Measurements from ENCODE around the gene DIAPH2. TPM values are rescaled to one million over a fixed set of nuclear protein-coding genes. Genes with fewer than 3 reads are reported as not detected.

DIAPH2 gene
- total RNA-seq, 1 experiment from 2014 or later, result 0.89 TPM

DNA sequence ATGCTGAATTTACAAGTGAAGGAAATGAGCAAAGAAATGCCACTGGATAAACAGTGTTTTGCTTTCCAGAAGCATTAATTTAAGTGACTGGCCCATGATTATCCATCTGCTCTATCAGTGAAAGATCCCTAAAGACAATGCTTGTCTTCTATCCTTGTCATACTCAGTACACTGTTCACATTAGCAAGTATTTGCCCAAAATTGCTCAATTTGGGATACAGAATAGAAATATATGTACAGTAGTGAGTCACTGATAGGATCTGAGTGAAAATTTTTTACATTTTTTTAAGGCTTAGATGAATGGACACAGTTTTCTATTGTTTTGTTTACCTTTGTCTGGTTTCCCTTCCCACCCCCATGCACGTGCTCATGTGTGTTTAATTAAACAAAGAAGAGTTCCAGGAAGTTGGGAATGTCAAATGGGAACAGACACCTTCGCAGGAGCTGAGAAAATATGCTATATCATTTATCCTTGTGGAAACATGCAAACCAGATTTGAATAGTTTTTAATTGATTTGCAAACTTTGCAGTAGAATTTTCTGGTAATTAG, 855.4 kb downstream of the DIAPH2 start:
- Histone ChIP-seq H4K20me1 (ENCODE audit: insufficient read depth, low read depth, low read length) (no peaks in the 10 kb centered on the region), H3K9ac (ENCODE audit: low read length) (no peak overlapping the region), H3K4me1 (ENCODE audit: low read length) (no peaks in the 10 kb centered on the region), H3K9me2 (replicated peaks; ENCODE audit: insufficient read depth, low read length) (no peaks in the 10 kb centered on the region), H3K36me3 (ENCODE audit: insufficient read depth, low read length) (no peaks in the 10 kb centered on the region), H3K4me3 (ENCODE audit: low read length) (no peak overlapping the region), H3K27me3 (ENCODE audit: low read length) (no peaks in the 10 kb centered on the region), H3K27ac (ENCODE audit: low read length) (no peak overlapping the region), H3K4me2 (ENCODE audit: low read depth, low read length, poor library complexity, severe bottlenecking) (no peak overlapping the region), H3K79me2 (ENCODE audit: low read length) (no peaks in the 10 kb centered on the region), H3K9me3 (ENCODE audit: low read length) (no peaks in the 10 kb centered on the region), H2AFZ (ENCODE audit: low read length) (no peak overlapping the region)
- no peak for DNase-seq

DNA sequence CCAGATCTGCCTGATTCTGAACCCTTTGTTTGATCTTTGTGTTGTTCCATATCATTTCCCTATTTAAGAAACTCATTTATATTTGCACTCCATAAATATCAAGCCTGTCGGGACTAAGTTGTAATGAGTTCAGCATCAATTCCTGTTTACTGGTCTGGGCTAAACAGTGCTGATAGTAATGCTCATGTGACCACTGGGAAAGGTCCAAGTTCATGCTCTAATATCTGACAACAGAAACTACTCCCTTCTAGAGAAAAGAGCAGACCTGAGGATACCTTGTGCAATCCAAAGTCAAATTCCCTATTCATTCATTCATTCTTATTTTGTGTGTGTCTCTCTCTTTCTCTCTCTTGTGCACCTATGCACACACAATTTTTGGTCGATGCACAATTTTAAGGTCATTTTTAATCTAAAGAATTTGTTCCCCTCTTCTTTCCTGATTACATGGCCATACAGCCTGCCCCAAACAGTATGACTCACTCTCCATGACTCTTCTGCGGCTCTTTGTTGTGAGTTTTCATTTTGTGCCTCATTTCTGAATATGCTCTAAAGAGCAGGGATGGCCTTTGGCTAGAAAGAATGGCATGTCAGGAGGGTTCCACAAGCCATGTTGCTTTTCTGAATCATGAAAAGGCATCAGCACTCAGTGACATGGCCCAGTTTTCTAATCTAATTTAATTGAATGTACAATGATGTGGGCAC, 863.4 kb downstream of the DIAPH2 start:
- H3K36me3 ChIP-seq (ENCODE audit: insufficient read depth, low read length), result no peaks in the 10 kb centered on the region
- H3K4me3 ChIP-seq (ENCODE audit: low read length), result no peak overlapping the region
- no peak overlapping the region for H3K27ac ChIP-seq (ENCODE audit: low read length)
- H2AFZ ChIP-seq (ENCODE audit: low read length), result no peak overlapping the region
- no peaks in the 10 kb centered on the region for H3K9me2 ChIP-seq (replicated peaks; ENCODE audit: insufficient read depth, low read length)
- no peaks in the 10 kb centered on the region for H3K9me3 ChIP-seq (ENCODE audit: low read length)
- H3K4me1 ChIP-seq (ENCODE audit: low read length), result no peaks in the 10 kb centered on the region
- no peaks in the 10 kb centered on the region for H4K20me1 ChIP-seq (ENCODE audit: insufficient read depth, low read depth, low read length)
- H3K9ac ChIP-seq (ENCODE audit: low read length), result no peak overlapping the region
- H3K27me3 ChIP-seq (ENCODE audit: low read length), result no peaks in the 10 kb centered on the region
- H3K79me2 ChIP-seq (ENCODE audit: low read length), result no peaks in the 10 kb centered on the region
- H3K4me2 ChIP-seq (ENCODE audit: low read depth, low read length, poor library complexity, severe bottlenecking), result no peak overlapping the region
- DNase-seq, result no peak

DNA sequence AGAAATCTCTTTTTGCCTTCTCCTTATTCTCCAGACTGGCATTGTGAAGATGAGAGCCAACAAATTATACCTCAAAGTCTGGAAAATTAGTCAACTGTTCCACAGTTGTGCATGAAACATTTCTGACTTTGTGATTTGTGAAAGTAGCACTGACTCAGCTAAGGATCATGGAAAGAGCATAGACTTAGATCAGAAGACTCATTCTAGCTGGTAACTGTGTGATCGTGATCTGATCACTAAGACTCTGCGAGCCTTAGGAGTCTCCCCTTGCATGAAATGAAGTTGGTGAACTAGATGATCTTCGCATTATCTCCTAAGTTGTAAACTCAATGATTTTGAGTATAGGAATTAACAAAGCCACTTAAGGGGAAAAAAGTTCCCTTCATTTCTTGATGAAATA, 867.2 kb downstream of the DIAPH2 start:
- Histone ChIP-seq H3K9me2 (replicated peaks; ENCODE audit: insufficient read depth, low read length) (no peaks in the 10 kb centered on the region), H4K20me1 (ENCODE audit: insufficient read depth, low read depth, low read length) (no peaks in the 10 kb centered on the region), H3K9me3 (ENCODE audit: low read length) (no peaks in the 10 kb centered on the region), H3K27ac (ENCODE audit: low read length) (no peak overlapping the region), H3K4me3 (ENCODE audit: low read length) (no peak overlapping the region), H2AFZ (ENCODE audit: low read length) (no peak overlapping the region), H3K4me2 (ENCODE audit: low read depth, low read length, poor library complexity, severe bottlenecking) (no peak overlapping the region), H3K4me1 (ENCODE audit: low read length) (no peaks in the 10 kb centered on the region), H3K79me2 (ENCODE audit: low read length) (no peaks in the 10 kb centered on the region), H3K9ac (ENCODE audit: low read length) (no peak overlapping the region), H3K27me3 (ENCODE audit: low read length) (no peaks in the 10 kb centered on the region), H3K36me3 (ENCODE audit: insufficient read depth, low read length) (no peaks in the 10 kb centered on the region)
- DNase-seq, result no peak

DNA sequence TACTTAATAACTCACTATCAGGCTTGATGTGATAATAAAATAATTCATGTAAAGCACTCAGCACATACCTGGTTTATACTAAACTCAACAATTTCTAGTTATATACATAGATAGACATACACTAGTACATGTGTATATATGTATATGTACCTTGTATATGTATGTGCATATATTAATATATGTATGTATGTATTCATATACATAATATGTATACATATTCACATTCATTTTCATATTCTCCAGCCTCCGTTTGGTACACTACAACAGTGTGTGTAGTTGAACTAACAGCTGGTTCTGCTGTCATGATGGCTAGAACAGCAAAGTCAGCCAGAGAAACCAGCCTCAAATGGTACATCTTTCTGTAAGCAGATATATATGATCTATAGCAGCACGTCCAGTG, 869.2 kb downstream of the DIAPH2 start:
- no peak for DNase-seq
- no peaks in the 10 kb centered on the region for H3K9me2 ChIP-seq (replicated peaks; ENCODE audit: insufficient read depth, low read length)
- no peaks in the 10 kb centered on the region for H3K27me3 ChIP-seq (ENCODE audit: low read length)
- no peaks in the 10 kb centered on the region for H4K20me1 ChIP-seq (ENCODE audit: insufficient read depth, low read depth, low read length)
- H3K4me1 ChIP-seq (ENCODE audit: low read length), result no peaks in the 10 kb centered on the region
- H3K9me3 ChIP-seq (ENCODE audit: low read length), result no peaks in the 10 kb centered on the region
- H3K27ac ChIP-seq (ENCODE audit: low read length), result no peak overlapping the region
- H3K4me2 ChIP-seq (ENCODE audit: low read depth, low read length, poor library complexity, severe bottlenecking), result no peak overlapping the region
- no peaks in the 10 kb centered on the region for H3K36me3 ChIP-seq (ENCODE audit: insufficient read depth, low read length)
- no peaks in the 10 kb centered on the region for H3K79me2 ChIP-seq (ENCODE audit: low read length)
- H3K4me3 ChIP-seq (ENCODE audit: low read length), result no peak overlapping the region
- no peak overlapping the region for H2AFZ ChIP-seq (ENCODE audit: low read length)
- no peak overlapping the region for H3K9ac ChIP-seq (ENCODE audit: low read length)

DNA sequence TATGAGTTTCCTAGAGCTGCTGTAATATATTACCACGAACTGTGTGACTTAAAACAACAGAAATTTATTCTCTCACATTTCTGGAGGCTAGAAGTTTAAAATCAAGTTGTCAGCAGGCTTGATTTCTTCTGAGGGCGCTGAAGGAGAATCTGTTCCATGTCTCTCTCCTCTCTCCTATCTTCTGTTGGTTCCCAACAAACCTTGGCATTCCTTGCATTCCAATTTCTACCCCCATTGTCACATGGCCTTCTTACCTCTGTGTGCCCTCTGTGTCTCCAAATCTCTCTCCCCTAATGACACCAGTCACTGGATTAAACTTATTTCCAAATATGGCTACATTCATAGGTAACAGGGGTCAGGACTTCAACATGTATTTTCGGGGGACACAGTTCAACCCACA, 871.7 kb downstream of the DIAPH2 start:
- no peaks in the 10 kb centered on the region for H3K36me3 ChIP-seq (ENCODE audit: insufficient read depth, low read length)
- H3K9ac ChIP-seq (ENCODE audit: low read length), result no peak overlapping the region
- no peaks in the 10 kb centered on the region for H4K20me1 ChIP-seq (ENCODE audit: insufficient read depth, low read depth, low read length)
- H3K79me2 ChIP-seq (ENCODE audit: low read length), result no peaks in the 10 kb centered on the region
- H3K4me2 ChIP-seq (ENCODE audit: low read depth, low read length, poor library complexity, severe bottlenecking), result no peak overlapping the region
- no peak overlapping the region for H3K4me3 ChIP-seq (ENCODE audit: low read length)
- H3K27ac ChIP-seq (ENCODE audit: low read length), result no peak overlapping the region
- H3K27me3 ChIP-seq (ENCODE audit: low read length), result no peaks in the 10 kb centered on the region
- no peak overlapping the region for H2AFZ ChIP-seq (ENCODE audit: low read length)
- no peaks in the 10 kb centered on the region for H3K9me3 ChIP-seq (ENCODE audit: low read length)
- no peaks in the 10 kb centered on the region for H3K4me1 ChIP-seq (ENCODE audit: low read length)
- no peaks in the 10 kb centered on the region for H3K9me2 ChIP-seq (replicated peaks; ENCODE audit: insufficient read depth, low read length)
- no peak for DNase-seq

DNA sequence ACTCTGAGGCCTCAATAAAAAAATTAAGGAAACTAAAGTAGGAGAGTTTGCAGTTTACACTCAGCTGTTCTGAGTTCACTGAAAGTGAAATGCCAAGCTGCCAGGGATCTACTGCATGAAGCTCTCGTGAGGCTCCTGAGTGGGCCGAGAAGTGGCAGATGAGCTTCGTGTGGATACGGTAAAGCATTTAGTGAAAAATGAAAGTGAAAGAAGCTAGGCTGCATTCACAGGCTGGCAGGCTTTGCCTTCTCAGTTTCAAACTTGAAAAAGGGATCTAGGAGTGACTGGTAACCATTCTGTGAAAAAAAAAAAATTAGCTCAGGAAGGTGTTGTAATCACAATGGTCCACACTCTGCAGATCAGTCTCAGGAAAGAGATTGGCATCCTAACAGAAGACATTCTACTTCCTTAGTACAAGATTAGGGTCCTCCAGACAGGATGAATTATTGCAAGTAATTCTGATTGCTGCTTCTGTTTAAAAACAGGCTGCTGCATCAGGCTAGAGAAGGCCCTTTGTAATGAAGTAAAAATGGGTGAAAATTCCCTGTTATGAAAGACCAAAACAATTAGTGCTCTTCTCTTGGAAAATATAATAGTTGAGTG, 879.0 kb downstream of the DIAPH2 start:
- Histone ChIP-seq H3K9me3 (ENCODE audit: low read length) (no peaks in the 10 kb centered on the region), H3K36me3 (ENCODE audit: insufficient read depth, low read length) (no peaks in the 10 kb centered on the region), H3K4me2 (ENCODE audit: low read depth, low read length, poor library complexity, severe bottlenecking) (peak overlapping the region; percentile 70), H3K27me3 (ENCODE audit: low read length) (no peaks in the 10 kb centered on the region), H2AFZ (ENCODE audit: low read length) (peak overlapping the region; percentile 98), H3K27ac (ENCODE audit: low read length) (peak overlapping the region; percentile 25), H3K4me3 (ENCODE audit: low read length) (peak overlapping the region; percentile 40), H3K9me2 (replicated peaks; ENCODE audit: insufficient read depth, low read length) (no peaks in the 10 kb centered on the region), H4K20me1 (ENCODE audit: insufficient read depth, low read depth, low read length) (no peaks in the 10 kb centered on the region), H3K79me2 (ENCODE audit: low read length) (no peaks in the 10 kb centered on the region), H3K9ac (ENCODE audit: low read length) (peak overlapping the region; percentile 66), H3K4me1 (ENCODE audit: low read length) (peaks cover 19% of the 10 kb centered on the region)
- DNase-seq, result peak; percentile 80

DNA sequence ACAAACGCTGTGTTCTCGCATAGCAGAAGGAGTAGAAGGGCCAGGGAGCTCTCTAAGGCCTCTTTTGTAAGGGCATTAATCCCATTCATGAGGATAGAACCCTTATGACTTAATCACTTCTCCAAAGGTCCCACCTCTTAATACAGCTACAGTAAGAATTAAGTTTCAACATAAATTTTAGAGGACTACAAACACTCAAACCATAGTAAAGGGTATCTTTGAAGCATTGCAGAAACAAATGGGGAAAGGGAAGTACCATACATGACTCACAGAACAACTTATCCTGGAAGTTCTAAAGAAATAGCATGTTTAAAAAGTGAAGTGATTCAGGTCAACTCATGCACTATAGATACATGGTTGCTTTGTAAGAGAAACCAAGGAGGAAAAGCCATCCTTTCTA, 879.9 kb downstream of the DIAPH2 start:
- H2AFZ ChIP-seq (ENCODE audit: low read length), result peak overlapping the region; percentile 98
- H3K9ac ChIP-seq (ENCODE audit: low read length), result no peak overlapping the region
- H4K20me1 ChIP-seq (ENCODE audit: insufficient read depth, low read depth, low read length), result no peaks in the 10 kb centered on the region
- no peaks in the 10 kb centered on the region for H3K36me3 ChIP-seq (ENCODE audit: insufficient read depth, low read length)
- no peak overlapping the region for H3K27ac ChIP-seq (ENCODE audit: low read length)
- DNase-seq, result no peak
- H3K4me3 ChIP-seq (ENCODE audit: low read length), result no peak overlapping the region
- H3K4me1 ChIP-seq (ENCODE audit: low read length), result peaks cover 19% of the 10 kb centered on the region
- no peaks in the 10 kb centered on the region for H3K79me2 ChIP-seq (ENCODE audit: low read length)
- H3K9me3 ChIP-seq (ENCODE audit: low read length), result no peaks in the 10 kb centered on the region
- H3K27me3 ChIP-seq (ENCODE audit: low read length), result no peaks in the 10 kb centered on the region
- no peaks in the 10 kb centered on the region for H3K9me2 ChIP-seq (replicated peaks; ENCODE audit: insufficient read depth, low read length)
- H3K4me2 ChIP-seq (ENCODE audit: low read depth, low read length, poor library complexity, severe bottlenecking), result no peak overlapping the region

DNA sequence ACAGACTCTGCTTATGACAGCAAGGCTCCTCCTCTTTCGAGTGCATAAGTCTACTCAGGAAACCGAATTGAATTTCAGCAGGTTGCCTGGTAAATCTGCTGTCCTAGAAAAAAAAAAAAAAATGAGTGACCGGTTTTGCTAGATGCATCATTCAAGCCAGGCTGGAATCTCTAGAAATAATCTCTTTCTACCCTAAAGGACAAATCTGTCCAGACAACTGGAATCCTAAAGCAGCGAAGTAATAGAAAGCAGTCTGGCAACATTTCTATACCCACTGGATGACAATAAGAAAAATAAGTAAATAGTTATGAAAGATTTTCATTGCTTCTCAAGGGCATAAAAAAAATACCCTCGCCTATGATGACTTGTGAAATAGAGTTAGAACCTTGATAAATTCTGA, 902.5 kb downstream of the DIAPH2 start:
- H3K79me2 ChIP-seq (ENCODE audit: low read length), result no peaks in the 10 kb centered on the region
- no peaks in the 10 kb centered on the region for H3K27me3 ChIP-seq (ENCODE audit: low read length)
- H3K4me1 ChIP-seq (ENCODE audit: low read length), result no peaks in the 10 kb centered on the region
- H3K4me2 ChIP-seq (ENCODE audit: low read depth, low read length, poor library complexity, severe bottlenecking), result no peak overlapping the region
- no peaks in the 10 kb centered on the region for H3K9me3 ChIP-seq (ENCODE audit: low read length)
- H2AFZ ChIP-seq (ENCODE audit: low read length), result no peak overlapping the region
- DNase-seq, result no peak
- H3K9me2 ChIP-seq (replicated peaks; ENCODE audit: insufficient read depth, low read length), result no peaks in the 10 kb centered on the region
- H3K27ac ChIP-seq (ENCODE audit: low read length), result no peak overlapping the region
- H3K4me3 ChIP-seq (ENCODE audit: low read length), result no peak overlapping the region
- no peak overlapping the region for H3K9ac ChIP-seq (ENCODE audit: low read length)
- H3K36me3 ChIP-seq (ENCODE audit: insufficient read depth, low read length), result no peaks in the 10 kb centered on the region
- no peaks in the 10 kb centered on the region for H4K20me1 ChIP-seq (ENCODE audit: insufficient read depth, low read depth, low read length)
